Stimulated activated CD8-positive, alpha-beta memory T cell treated with anti-CD3 and anti-CD28 coated beads, Interleukin-4, amount 100 ng/mL, for 1 hour (primary cell): ENCODE data around the gene CCNC.

Experiments
- DNase-seq, 2 donors: peaks; one replicate each; pipeline ENCODE4 v3.0.0-alpha.2; 2020; ENCODE audit warnings: low read depth in 2 of 2, low spot score in 1 of 2

CCNC gene

GRCh38 chr6:99568103-99568933 lies at the start of gene CCNC:
CCNC (minus strand) TSS chr6:99568660; CDS start chr6:99568527, 133 bp downstream.
- DNase-seq: peak; percentile 69 to 81

GRCh38 chr6:99617131-99617530 lies 48.7 kb upstream of the CCNC start:
- DNase-seq: no peak

- no peak for DNase-seq
Measured at GRCh38 chr6:99614430-99615186, 46.1 kb upstream of the CCNC start.

- no peak for DNase-seq
Measured at GRCh38 chr6:99613705-99614429, 45.4 kb upstream of the CCNC start.

- no peak for DNase-seq
Measured at GRCh38 chr6:99613409-99613704, 44.9 kb upstream of the CCNC start.

GRCh38 chr6:99612551-99613408 lies 44.3 kb upstream of the CCNC start:
- DNase-seq: no peak

- no peak for DNase-seq
Measured at GRCh38 chr6:99611148-99611547, 42.7 kb upstream of the CCNC start.

- no peak for DNase-seq
Measured at GRCh38 chr6:99609905-99610489, 41.5 kb upstream of the CCNC start.

DNA sequence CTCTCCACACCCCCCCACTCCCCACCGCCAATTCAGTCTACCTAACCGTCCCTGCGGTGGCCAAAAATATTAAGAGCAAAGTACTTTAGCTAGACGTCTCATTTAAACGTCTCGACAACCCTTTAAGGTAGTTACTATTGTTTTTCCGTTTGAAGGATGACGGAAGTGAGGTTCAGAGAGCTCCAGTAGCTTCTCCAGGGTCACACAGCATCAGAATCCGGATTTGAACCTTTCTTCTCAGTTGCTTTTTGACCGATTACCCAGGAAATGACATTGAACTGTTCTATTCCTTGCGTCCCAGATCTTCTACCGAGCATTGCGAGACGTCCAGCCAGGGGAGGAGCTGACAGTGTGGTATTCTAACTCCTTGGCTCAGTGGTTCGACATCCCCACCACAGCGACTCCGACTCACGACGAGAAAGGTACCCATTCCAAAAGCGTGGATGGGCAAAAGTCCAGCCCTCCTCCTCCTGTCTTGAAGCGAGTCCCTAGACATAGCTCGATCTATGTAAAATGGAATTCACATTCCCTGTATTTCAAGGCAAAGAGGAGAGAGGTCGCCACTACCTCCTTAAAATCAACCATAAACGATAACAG lies 40.5 kb upstream of the CCNC start:
- no peak for DNase-seq

DNA sequence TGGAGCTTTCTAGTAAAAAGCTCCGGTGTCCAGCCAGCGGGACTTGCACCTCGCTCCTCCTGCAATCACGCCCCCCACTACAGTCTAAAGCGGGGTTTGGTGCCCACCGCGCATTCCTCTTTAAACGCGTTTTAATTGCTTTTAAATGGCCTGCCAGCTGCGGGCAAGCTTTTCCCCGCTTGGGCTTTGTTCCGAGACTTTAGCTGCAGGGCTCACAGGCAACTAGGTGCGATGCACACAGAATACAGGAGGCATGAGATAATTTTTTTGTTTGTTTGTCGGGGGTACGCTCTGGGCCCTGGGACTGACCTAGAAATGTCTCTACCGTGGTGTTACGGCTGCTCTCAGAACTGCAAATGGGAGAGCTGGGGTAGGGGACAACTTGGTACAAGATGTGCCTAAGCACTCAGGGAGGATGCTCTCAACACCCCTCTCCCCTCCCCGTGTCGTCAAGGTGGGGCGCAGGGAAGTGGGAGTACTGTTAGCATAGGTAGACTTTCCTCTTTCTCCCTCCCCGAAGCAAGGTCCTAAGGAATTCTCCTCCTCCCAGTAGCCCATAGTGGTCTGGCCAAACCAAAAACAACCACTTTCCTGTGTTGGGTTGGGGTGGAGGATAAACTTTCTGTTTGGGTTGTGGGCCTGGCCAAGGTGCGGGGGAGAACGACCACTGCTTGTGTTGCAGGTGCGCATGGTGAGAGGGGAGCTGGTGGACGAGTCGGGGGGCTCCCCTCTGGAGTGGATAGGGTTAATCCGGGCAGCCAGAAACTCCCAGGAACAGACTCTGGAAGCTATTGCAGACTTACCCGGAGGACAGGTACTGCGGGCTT lies 39.8 kb upstream of the CCNC start:
- no peak for DNase-seq

DNA sequence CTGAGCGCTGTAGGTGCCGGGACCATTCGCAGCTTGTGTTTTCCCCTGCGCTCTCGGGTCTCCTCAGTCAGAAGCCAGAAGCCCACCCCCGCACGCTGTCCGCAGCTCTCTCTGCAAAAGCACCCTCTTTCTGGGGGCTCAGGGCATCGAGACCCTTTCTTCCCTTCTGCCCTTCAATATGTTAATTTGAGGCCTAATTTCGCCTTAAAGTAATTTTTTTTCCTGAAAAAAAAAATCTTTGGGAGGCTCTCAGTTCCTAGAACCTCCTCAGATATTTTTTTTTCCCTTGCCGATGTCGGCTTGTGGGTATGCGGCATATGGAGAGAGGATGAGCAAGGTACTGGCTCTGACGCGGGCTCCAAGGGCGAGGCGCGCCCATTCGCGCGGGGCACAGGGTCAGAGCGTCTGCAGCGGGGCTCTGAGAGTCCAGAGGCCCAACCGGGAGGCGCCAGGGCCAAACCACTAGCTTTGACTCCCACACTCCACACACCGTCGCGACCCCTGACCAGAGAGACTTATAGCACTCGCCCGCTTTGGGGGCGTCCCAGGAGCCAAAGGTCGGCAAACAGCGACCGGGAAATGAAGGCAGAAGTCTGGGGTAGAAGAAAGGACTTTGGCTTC lies 39.1 kb upstream of the CCNC start:
- no peak for DNase-seq

- DNase-seq: no peak
Measured at GRCh38 chr6:99606656-99607415, 38.4 kb upstream of the CCNC start, which contains the start of gene PRDM13. PRDM13 (plus strand) TSS chr6:99606833; CDS start chr6:99607035, 202 bp downstream.

DNA sequence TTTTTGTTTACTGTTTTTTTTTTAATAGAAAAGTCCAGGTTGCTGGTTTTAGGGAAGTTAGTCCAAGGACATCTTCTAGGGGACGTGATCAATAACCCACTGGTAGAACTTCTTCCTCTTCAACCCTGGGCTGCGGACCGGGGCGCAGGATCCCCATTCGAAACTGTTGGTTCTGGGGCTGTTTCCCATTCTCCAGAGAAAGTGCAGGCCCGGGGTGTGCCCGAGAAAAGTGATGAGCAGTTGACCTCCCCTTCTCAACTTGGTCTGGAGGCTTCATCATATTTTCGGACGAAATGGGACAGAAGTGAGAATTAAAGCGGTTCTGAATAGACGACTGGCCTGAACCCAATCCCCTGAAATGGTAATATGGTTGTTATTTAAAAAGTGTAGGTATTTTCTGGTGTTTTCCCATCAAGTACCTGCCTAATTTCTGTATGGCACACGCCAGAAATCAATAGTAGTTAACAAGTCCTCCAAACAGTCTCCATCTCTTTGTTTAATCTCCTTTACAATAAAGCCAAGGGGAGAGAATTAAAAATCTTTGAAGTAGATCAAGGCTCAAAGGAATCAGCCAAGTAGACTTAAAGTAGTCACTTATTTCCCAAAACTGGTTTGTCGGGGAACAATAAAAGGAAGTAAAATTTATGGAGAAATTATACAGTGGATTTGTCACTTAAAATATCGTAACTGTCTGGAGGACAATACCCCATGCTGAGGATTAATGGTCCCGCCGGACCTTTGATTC lies 37.6 kb upstream of the CCNC start:
- no peak for DNase-seq

GRCh38 chr6:99605074-99605734 lies 36.7 kb upstream of the CCNC start:
- DNase-seq: no peak

DNA sequence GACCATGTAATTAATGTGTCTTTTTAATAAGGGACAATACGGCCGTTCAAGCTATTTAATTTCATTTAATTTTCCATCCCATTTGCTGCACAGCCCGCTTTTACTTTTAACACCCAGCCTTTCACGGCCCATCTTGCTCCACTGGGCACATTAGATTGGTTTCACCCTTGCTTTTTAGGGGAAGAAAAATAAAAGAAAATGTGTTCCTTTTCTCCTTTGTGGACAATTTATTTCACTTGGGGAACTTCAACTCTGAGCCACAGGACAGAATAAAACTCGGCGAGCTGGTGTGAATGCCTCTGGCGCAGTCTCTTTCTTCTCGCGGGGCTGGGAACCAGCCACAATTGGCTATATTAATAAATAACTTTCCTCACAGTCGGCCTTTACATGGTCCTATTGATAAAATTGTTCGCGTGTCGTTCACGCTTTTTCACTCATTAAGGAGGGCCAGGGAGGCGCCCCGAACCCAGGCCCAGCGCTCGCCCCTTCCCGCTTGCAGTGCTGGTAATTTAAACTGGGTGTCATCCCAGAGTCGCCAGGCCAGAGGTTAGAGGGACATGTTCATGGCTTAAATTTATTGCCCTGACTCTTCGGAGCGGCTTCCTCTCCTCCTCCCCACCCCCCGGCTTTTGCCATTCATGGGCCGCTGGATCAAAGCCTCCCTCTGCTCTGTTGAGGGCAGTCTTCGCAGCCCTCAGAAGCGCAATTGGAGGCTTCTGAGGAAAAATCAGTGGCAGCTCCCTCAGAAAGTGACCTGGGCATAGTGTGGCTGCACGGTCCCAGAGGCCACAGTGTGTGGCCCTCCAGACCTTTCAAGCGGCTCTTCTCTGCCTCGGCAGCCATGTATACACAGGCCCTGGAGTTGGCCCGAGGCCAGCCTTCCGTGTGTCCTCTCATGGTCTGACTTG lies 36.0 kb upstream of the CCNC start:
- no peak for DNase-seq
